Peyer's patch (tissue), 4 donors: ENCODE data around the gene ELP2. TPM values are rescaled to one million over a fixed set of nuclear protein-coding genes. Genes with fewer than 3 reads are reported as not detected.
"Not testable (repeated sequence)": the region's sequence is repeated elsewhere in the genome, so short reads cannot be mapped to it uniquely, and the experiment has no call there.

Source experiments
- DNase-seq, 3 donors: peaks; one replicate each; pipeline ENCODE4 v3.0.0-alpha.2; 2017 to 2019
- H3K27ac ChIP-seq, 4 donors: fragments of 200-600 bp; sonication (generic); one replicate each; pipeline ENCODE4 v1.5.1; 2016 to 2019
- H3K27me3 ChIP-seq, 2 donors: fragments of 200-600 bp; sonication (generic); one replicate each; pipeline ENCODE4 v1.5.1; 2019
- H3K36me3 ChIP-seq, 3 donors: fragments of 200-600 bp; sonication (generic); one replicate each; pipeline ENCODE4 v1.5.1; 2016 to 2019
- H3K4me1 ChIP-seq, 4 donors: fragments of 200-600 bp; sonication (generic); one replicate each; pipeline ENCODE4 v1.5.1; 2016 to 2019
- H3K4me3 ChIP-seq, 4 donors: fragments of 200-600 bp; sonication (generic); 1 replicate in 3 of 4; 2 replicates in 1 of 4; pipeline ENCODE4 v1.5.1; 2016 to 2019; ENCODE audit warnings: mild to moderate bottlenecking in 1 of 4
- H3K9me3 ChIP-seq, 4 donors: fragments of 200-600 bp; sonication (generic); one replicate each; pipeline ENCODE4 v1.5.1; 2016 to 2019; ENCODE audit warnings: mild to moderate bottlenecking in 1 of 4
- POLR2A ChIP-seq, 2 donors: fragments of 450-650 bp; IDR thresholded peaks; one replicate each; pipeline ENCODE4 v1.5.1; 2017; ENCODE audit warnings: antibody characterized with exemption in 2 of 2, mild to moderate bottlenecking in 2 of 2, moderate library complexity in 2 of 2
- total RNA-seq, 4 donors: library from RNA; depleted of rRNA; stranded (reverse); fragments of >200 nt; gene quantifications; one replicate each; pipeline ENCODE4 v1.1.0, GENCODE V29; 2016
- TF ChIP-seq, protein P1 (sequence below), 6 experiments: fragments of 450-650 bp in 4 of 6; fragments of 200-600 bp in 2 of 6; sonication (generic) in 1 of 6; IDR thresholded peaks; one replicate each; pipeline ENCODE4 v1.5.1; 2017 to 2019; ENCODE audit warnings: antibody characterized with exemption in 6 of 6, mild to moderate bottlenecking in 3 of 6, moderate library complexity in 1 of 6

The ELP2 gene
- total RNA-seq, 4 donors from 2014 or later, result 41.2 to 74.6 (median 55.7) TPM

DNA sequence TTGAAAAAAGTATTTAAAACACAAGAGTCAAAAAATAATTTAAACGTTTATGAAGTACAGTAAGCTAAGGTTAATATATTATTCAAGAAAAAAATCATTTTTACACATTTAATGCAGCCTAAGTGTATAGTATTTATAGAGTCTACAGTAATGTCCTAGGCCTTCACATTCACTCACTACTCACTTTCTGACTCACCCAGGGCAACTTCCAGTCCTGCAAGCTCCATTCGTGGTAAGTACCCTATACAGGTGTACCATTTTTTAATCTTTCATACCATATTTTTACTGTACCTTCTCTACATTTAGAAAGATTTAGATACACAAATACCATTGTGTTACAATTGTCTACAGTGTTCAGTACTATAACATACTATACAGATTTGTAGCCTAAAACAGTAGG, 41.4 kb upstream of the ELP2 start:
- Histone ChIP-seq H3K27ac (no peak overlapping the region), H3K4me3 (no peak overlapping the region), H3K9me3 (no peaks in the 10 kb centered on the region), H3K27me3 (no peaks in the 10 kb centered on the region), H3K4me1 (no peaks in the 10 kb centered on the region), H3K36me3 (no peaks in the 10 kb centered on the region)
- no peak for TF ChIP-seq POLR2A (IDR thresholded peaks at IDR 0.05)
- TF ChIP-seq, protein P1, sequence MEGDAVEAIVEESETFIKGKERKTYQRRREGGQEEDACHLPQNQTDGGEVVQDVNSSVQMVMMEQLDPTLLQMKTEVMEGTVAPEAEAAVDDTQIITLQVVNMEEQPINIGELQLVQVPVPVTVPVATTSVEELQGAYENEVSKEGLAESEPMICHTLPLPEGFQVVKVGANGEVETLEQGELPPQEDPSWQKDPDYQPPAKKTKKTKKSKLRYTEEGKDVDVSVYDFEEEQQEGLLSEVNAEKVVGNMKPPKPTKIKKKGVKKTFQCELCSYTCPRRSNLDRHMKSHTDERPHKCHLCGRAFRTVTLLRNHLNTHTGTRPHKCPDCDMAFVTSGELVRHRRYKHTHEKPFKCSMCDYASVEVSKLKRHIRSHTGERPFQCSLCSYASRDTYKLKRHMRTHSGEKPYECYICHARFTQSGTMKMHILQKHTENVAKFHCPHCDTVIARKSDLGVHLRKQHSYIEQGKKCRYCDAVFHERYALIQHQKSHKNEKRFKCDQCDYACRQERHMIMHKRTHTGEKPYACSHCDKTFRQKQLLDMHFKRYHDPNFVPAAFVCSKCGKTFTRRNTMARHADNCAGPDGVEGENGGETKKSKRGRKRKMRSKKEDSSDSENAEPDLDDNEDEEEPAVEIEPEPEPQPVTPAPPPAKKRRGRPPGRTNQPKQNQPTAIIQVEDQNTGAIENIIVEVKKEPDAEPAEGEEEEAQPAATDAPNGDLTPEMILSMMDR (IDR thresholded peaks at IDR 0.05), result no peak
- DNase-seq, result no peak

GRCh38 chr18:36089001-36089400, 40.7 kb upstream of the ELP2 start:
- DNase-seq, result no peak
- Histone ChIP-seq H3K4me3 (no peak overlapping the region), H3K4me1 (no peaks in the 10 kb centered on the region), H3K27ac (no peak overlapping the region), H3K36me3 (no peaks in the 10 kb centered on the region), H3K27me3 (no peaks in the 10 kb centered on the region), H3K9me3 (no peaks in the 10 kb centered on the region)
- no peak for TF ChIP-seq POLR2A (IDR thresholded peaks at IDR 0.05)

DNA sequence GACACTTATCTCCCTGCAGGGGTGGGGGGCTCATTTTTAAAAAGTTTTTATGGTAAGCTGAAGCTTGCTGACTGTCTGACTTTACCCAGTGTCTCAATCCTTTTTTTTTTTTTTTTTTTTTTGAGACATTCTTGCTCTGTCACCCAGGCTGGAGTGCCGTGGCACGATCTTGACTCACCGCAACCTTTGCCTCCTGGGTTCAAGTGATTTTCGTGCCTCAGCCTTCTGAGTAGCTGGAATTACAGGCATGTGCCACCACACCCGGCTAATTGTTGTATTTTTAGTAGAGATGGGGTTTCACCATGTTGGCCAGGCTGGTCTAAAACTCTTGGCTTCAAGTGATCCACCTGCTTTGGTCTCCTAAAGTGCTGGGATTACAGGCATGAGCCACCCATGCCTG, 37.6 kb upstream of the ELP2 start:
- not testable (repeated sequence) for H3K27ac ChIP-seq, H3K27me3 ChIP-seq, H3K4me1 ChIP-seq, H3K4me3 ChIP-seq, DNase-seq, H3K36me3 ChIP-seq, H3K9me3 ChIP-seq

GRCh38 chr18:36094431-36094830, 35.3 kb upstream of the ELP2 start:
- TF ChIP-seq, protein P1 (IDR thresholded peaks at IDR 0.05), result no peak
- TF ChIP-seq POLR2A (IDR thresholded peaks at IDR 0.05), result no peak
- no peak for DNase-seq
- Histone ChIP-seq H3K27me3 (no peaks in the 10 kb centered on the region), H3K4me1 (no peaks in the 10 kb centered on the region), H3K36me3 (no peaks in the 10 kb centered on the region), H3K27ac (no peak overlapping the region), H3K4me3 (no peak overlapping the region), H3K9me3 (no peaks in the 10 kb centered on the region)

- Histone ChIP-seq H3K36me3 (no peaks in the 10 kb centered on the region), H3K4me3 (no peak overlapping the region), H3K9me3 (no peaks in the 10 kb centered on the region), H3K27me3 (no peaks in the 10 kb centered on the region), H3K4me1 (no peaks in the 10 kb centered on the region), H3K27ac (no peak overlapping the region)
- TF ChIP-seq, protein P1 (IDR thresholded peaks at IDR 0.05), result peak; percentile 2 to 81 (median 60)
- TF ChIP-seq POLR2A (IDR thresholded peaks at IDR 0.05), result no peak
- DNase-seq, result no peak
Observed at GRCh38 chr18:36095936-36096519, 33.7 kb upstream of the ELP2 start.

DNA sequence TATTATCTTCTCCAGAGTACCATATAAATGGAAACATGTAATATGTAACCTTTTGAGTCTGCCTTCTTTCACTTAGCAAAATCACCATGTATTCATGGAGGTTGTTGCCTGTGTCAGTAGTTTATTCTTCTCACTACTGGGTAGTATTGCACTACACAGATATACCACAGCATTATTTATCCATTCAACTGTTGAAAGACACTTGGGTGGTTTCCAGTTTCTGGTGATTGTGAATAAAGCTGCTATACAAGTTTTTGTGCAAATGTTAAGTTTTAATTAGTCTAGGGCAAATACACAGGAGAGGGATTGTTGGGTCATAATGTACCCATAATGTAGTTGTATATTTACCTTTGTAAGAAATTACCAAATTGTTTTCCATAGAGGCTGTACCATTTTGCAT, 32.7 kb upstream of the ELP2 start:
- Histone ChIP-seq H3K36me3 (no peaks in the 10 kb centered on the region), H3K4me1 (no peaks in the 10 kb centered on the region), H3K4me3 (no peak overlapping the region), H3K27me3 (no peaks in the 10 kb centered on the region), H3K27ac (no peak overlapping the region), H3K9me3 (peaks cover 0 to under 1% (median 0%) of the 10 kb centered on the region in 4 donors)
- no peak for TF ChIP-seq POLR2A (IDR thresholded peaks at IDR 0.05)
- TF ChIP-seq, protein P1 (IDR thresholded peaks at IDR 0.05), result no peak
- no peak for DNase-seq

DNA sequence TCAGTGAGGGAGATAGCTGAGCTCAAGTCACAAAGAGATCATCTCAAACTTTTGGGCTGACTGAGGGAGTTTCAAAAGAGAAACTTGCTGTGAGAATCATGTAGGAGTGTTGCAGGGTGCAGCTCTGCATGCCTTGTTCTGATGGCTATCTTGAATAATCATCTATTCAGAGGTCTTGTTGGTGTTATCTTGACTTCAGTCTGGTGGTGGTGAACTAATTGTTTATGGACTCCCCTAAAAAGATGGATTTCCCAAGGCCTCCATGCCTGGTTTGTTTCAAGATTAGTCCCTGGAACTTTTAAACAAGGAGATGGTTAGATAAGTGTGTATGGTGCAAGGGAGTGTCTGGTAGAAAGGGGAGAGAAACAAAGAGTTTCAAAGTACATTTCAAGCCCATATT, 30.4 kb upstream of the ELP2 start:
- no peak for TF ChIP-seq POLR2A (IDR thresholded peaks at IDR 0.05)
- TF ChIP-seq, protein P1 (IDR thresholded peaks at IDR 0.05), result no peak
- H3K27me3 ChIP-seq, result no peaks in the 10 kb centered on the region
- no peak for DNase-seq
- H3K4me1 ChIP-seq, result no peaks in the 10 kb centered on the region
- H3K4me3 ChIP-seq, result no peak overlapping the region
- H3K36me3 ChIP-seq, result no peaks in the 10 kb centered on the region
- no peak overlapping the region for H3K27ac ChIP-seq
- H3K9me3 ChIP-seq, result peaks cover 0 to 3% (median 0%) of the 10 kb centered on the region in 4 donors
